Esophagus squamous epithelium (tissue), 5 donors: ENCODE measurements around the gene PDP2. TPM values are rescaled to one million over a fixed set of nuclear protein-coding genes. Genes with fewer than 3 reads are reported as not detected.
A peak's percentile ranks its signal among the peaks of the same experiment; 100 is the strongest.

ENCODE experiments used
- DNase-seq: peaks from one replicate; lab custom pipeline; 2025; lab: John Stamatoyannopoulos, UW
- H3K27ac ChIP-seq, 4 donors: fragments of 200-600 bp; sonication (generic); one replicate each; pipeline ENCODE4 v1.5.1; 2016 to 2019; ENCODE audit warnings: mild to moderate bottlenecking in 1 of 4
- H3K27me3 ChIP-seq, 4 donors: fragments of 200-600 bp; sonication (generic); 1 replicate in 3 of 4; 2 replicates in 1 of 4; pipeline versions ENCODE4 v1.5.1 to v1.6.0; 2017 to 2021; ENCODE audit warnings: antibody characterized with exemption in 1 of 4
- H3K36me3 ChIP-seq, 3 donors: fragments of 200-600 bp; sonication (generic); one replicate each; pipeline ENCODE4 v1.5.1; 2016 to 2019
- H3K4me1 ChIP-seq, 3 donors: fragments of 200-600 bp; sonication (generic); one replicate each; pipeline ENCODE4 v1.5.1; 2017 to 2019
- H3K4me3 ChIP-seq, 4 donors: fragments of 200-600 bp; sonication (generic); 1 replicate in 3 of 4; 2 replicates in 1 of 4; pipeline ENCODE4 v1.5.1; 2016 to 2019; ENCODE audit warnings: mild to moderate bottlenecking in 2 of 4, moderate library complexity in 1 of 4
- H3K9me3 ChIP-seq, 3 donors: fragments of 200-600 bp; sonication (generic); one replicate each; pipeline ENCODE4 v1.5.1; 2016 to 2019
- CTCF ChIP-seq, 6 experiments: fragments of 450-650 bp in 4 of 6; fragments of 200-600 bp in 2 of 6; sonication (generic) in 2 of 6; IDR thresholded peaks; one replicate each; pipeline ENCODE4 v1.5.1; 2016 to 2019; ENCODE audit warnings: antibody characterized with exemption in 6 of 6, mild to moderate bottlenecking in 4 of 6, moderate library complexity in 4 of 6
- POLR2A ChIP-seq, 4 donors: fragments of 450-650 bp; IDR thresholded peaks; one replicate each; pipeline ENCODE4 v1.6.1; 2017; ENCODE audit warnings: antibody characterized with exemption in 4 of 4, mild to moderate bottlenecking in 4 of 4, moderate library complexity in 3 of 4
- WGBS, 2 donors: methylation state at CpG; one replicate each; pipeline ENCODE4 v1.1.5; 2018; 5-methylcytosine and 5-hydroxymethylcytosine counted together
- intact Hi-C: fragments of 100-400 bp; cut with DNase I; formaldehyde crosslinking; loops from one replicate; pipeline ENCODE4 v1.15.0; 2022
- total RNA-seq, 4 donors: library from RNA; depleted of rRNA; stranded (reverse); fragments of >200 nt; gene quantifications; one replicate each; pipeline ENCODE4 v1.1.0, GENCODE V29; 2016
- donor health status: DM: yes; HTN: yes; CAD: no.

PDP2 gene
- total RNA-seq, 4 donors from 2014 or later, result 4.1 to 12.9 (median 9.4) TPM

GRCh38 chr16:66914541-66914940 lies 34.2 kb downstream of the PDP2 start:
- WGBS, 2 donors, result 94% methylated on average over 7 of the region's 7 CpGs
- no peak overlapping the region for H3K4me3 ChIP-seq
- no peaks in the 10 kb centered on the region for H3K27me3 ChIP-seq
- TF ChIP-seq CTCF (IDR thresholded peaks at IDR 0.05) (no peak), POLR2A (IDR thresholded peaks at IDR 0.05) (no peak)
- peaks cover 7 to 35% (median 15%) of the 10 kb centered on the region in 3 donors for H3K4me1 ChIP-seq
- H3K27ac ChIP-seq, result no peak overlapping the region
- no peaks in the 10 kb centered on the region for H3K9me3 ChIP-seq
- H3K36me3 ChIP-seq, result no peaks in the 10 kb centered on the region
- DNase-seq, result no peak
- intact Hi-C loops, result no loop called here

GRCh38 chr16:66915041-66915440 lies 34.7 kb downstream of the PDP2 start:
- intact Hi-C loops, result no loop called here
- no peaks in the 10 kb centered on the region for H3K36me3 ChIP-seq
- no peak for TF ChIP-seq POLR2A (IDR thresholded peaks at IDR 0.05)
- no peak for TF ChIP-seq CTCF (IDR thresholded peaks at IDR 0.05)
- peaks cover 7 to 35% (median 15%) of the 10 kb centered on the region in 3 donors for H3K4me1 ChIP-seq
- no peak overlapping the region for H3K4me3 ChIP-seq
- H3K27ac ChIP-seq, result no peak overlapping the region
- H3K27me3 ChIP-seq, result no peaks in the 10 kb centered on the region
- DNase-seq, result no peak
- no peaks in the 10 kb centered on the region for H3K9me3 ChIP-seq
- 69% methylated on average over 6 of the region's 7 CpGs; no CpG with 5 or more reads in 1 of the 2 donors for WGBS, 2 donors

GRCh38 chr16:66916518-66916917 lies 36.2 kb downstream of the PDP2 start:
- WGBS, 2 donors, result 77 to 83% methylated on average over 6 of the region's 6 CpGs
- no peak for TF ChIP-seq CTCF (IDR thresholded peaks at IDR 0.05)
- no peak for TF ChIP-seq POLR2A (IDR thresholded peaks at IDR 0.05)

DNA sequence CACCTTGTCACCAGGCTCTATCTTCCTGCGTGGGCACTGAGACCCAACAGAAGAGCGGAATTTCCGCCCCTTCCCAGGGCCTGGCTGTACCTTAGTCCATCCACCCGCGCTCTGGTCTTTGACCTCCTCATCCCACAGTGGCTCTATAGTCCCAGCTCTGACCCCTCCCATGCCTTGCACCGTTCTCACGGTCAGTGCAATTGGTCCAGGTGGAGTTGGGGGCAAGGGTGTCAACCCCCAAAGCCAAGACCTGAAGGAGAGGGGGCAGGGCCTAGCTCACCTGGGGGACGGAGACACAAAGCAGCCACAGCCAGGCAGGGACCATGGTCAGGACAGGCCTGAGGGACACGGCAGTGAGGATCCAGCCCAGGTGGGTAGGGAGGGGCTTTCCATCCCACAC lies 37.4 kb downstream of the PDP2 start:
- Histone ChIP-seq H3K4me1 (peaks cover 14 to 41% (median 16%) of the 10 kb centered on the region in 3 donors), H3K27me3 (peaks cover 0 to 6% (median 0%) of the 10 kb centered on the region in 4 donors), H3K9me3 (no peaks in the 10 kb centered on the region), H3K36me3 (peaks cover 0 to 18% (median 0%) of the 10 kb centered on the region in 3 donors), H3K27ac (no peak overlapping the region), H3K4me3 (no peak overlapping the region)
- no peak for DNase-seq
- no peak for TF ChIP-seq POLR2A (IDR thresholded peaks at IDR 0.05)
- TF ChIP-seq CTCF (IDR thresholded peaks at IDR 0.05), result no peak
- intact Hi-C loops, result no loop called here
- WGBS, 2 donors, result 89% methylated on average over 3 to 5 of the region's 9 CpGs

More at GRCh38 chr16:66916518-66916917, 36.2 kb downstream of the PDP2 start:
- H3K4me3 ChIP-seq, result no peak overlapping the region
- peaks cover 0 to under 1% (median 0%) of the 10 kb centered on the region in 4 donors for H3K27me3 ChIP-seq
- peaks cover 0 to 6% (median 0%) of the 10 kb centered on the region in 3 donors for H3K36me3 ChIP-seq
- DNase-seq, result no peak
- H3K9me3 ChIP-seq, result no peaks in the 10 kb centered on the region
- no peak overlapping the region for H3K27ac ChIP-seq
- H3K4me1 ChIP-seq, result peaks cover 5 to 34% (median 12%) of the 10 kb centered on the region in 3 donors
- intact Hi-C loops, result no loop called here

DNA sequence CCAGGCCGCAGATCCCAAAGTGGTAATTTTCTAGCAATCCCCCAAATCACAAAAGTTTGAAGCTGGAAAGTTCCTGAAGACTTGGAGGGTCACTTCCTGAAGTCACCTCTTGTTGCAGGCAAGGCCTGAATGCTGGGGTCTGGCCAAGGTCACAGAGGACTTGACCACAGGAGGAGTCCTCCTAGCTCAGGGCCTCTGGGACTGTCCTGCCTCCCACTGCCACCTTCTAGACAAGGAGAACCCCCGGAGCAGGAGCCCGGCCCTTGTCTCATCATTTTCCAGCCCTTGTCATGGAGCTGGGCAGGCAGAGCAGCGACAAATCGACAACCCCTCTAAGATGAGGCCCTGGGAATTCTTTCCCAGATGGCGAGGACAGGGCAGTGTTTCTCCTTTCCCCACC lies 38.0 kb downstream of the PDP2 start:
- Histone ChIP-seq H3K4me3 (no peak overlapping the region), H3K27ac (peak overlapping the region in 1 of 4 donors; percentile 29), H3K4me1 (peaks cover 20 to 47% (median 20%) of the 10 kb centered on the region in 3 donors), H3K36me3 (peaks cover 0 to 24% (median 0%) of the 10 kb centered on the region in 3 donors), H3K9me3 (no peaks in the 10 kb centered on the region), H3K27me3 (peaks cover 0 to 11% (median 0%) of the 10 kb centered on the region in 4 donors)
- intact Hi-C loops, result no loop called here
- DNase-seq, result no peak
- TF ChIP-seq POLR2A (IDR thresholded peaks at IDR 0.05), result no peak
- no peak for TF ChIP-seq CTCF (IDR thresholded peaks at IDR 0.05)
- WGBS, 2 donors, result 88 to 90% methylated on average over 2 to 4 of the region's 6 CpGs
